Right ventricle myocardium inferior (tissue), 1 donor: ENCODE data around the gene OTOP2. TPM values are rescaled to one million over a fixed set of nuclear protein-coding genes. Genes with fewer than 3 reads are reported as not detected.
A peak's percentile ranks its signal among the peaks of the same experiment; 100 is the strongest.

Source experiments
- ATAC-seq: fragments of 200-7000 bp; cut with Tn5 transposase; one replicate; pipeline ENCODE4 v1.9.1; 2020; ENCODE audit warnings: mild to moderate bottlenecking, moderate library complexity
- DNase-seq: peaks from one replicate; pipeline ENCODE4 v3.0.0; 2021; ENCODE audit errors: missing footprints
- intact Hi-C: fragments of 100-400 bp; cut with DNase I; formaldehyde crosslinking; loops from one replicate; pipeline ENCODE4 v1.11.0; 2022
- total RNA-seq: library from RNA; stranded (reverse); fragmentation: NEBNext Ultra II Directional; extraction: Animal tissue kit (Norgen Biotek cat#: 25700); gene quantifications from one replicate; pipeline ENCODE4 v1.2.1, GENCODE V29; 2021
- donor health status: DM: no; HTN: yes; CAD: no; lungs with severe emphysema.

OTOP2 gene
- total RNA-seq, 1 donor from 2014 or later: not detected

DNA sequence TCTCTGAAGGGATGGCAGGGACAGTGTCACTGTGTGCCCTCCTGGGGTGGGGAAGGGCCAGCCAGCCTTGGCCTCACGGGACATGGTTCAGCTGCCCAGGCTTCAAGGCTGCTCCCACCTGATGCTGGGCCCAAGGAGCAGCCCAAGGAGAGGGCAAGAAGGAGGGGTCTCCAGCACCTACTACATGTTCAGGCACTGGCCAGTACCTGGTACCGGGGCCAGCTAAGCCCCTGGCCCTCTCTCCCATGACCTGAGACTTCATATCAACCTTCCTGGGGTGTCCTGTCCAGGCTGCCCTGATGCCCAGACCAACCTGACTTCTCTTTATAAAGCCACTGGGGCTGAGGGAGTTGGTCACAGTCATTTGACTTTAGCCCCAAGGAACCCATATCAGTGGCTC lies 2.3 kb upstream of the OTOP2 start:
- intact Hi-C loops: no loop called here
- DNase-seq: no peak
- no peak for ATAC-seq

DNA sequence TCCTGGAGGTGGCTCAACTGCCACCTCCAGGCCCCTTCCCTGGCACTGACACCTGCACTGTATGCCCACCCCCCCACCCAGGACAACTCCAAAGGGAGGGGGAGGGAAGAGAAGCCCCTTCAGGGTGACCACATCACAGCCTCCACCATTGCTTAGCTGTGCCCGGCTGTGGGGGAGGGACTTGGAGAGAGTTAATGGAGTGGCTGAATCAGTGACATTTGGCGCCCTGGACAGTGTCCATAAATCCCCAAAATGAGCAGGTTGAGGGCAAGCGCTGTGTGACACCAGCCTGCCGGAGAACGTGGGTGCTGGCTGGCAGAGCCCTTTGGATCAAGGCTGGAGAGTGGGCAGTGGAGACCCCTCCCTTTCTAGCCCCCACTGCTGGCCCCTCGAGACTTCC lies 1.9 kb upstream of the OTOP2 start:
- ATAC-seq (no peak), DNase-seq (no peak)
- intact Hi-C loops: no loop called here

DNA sequence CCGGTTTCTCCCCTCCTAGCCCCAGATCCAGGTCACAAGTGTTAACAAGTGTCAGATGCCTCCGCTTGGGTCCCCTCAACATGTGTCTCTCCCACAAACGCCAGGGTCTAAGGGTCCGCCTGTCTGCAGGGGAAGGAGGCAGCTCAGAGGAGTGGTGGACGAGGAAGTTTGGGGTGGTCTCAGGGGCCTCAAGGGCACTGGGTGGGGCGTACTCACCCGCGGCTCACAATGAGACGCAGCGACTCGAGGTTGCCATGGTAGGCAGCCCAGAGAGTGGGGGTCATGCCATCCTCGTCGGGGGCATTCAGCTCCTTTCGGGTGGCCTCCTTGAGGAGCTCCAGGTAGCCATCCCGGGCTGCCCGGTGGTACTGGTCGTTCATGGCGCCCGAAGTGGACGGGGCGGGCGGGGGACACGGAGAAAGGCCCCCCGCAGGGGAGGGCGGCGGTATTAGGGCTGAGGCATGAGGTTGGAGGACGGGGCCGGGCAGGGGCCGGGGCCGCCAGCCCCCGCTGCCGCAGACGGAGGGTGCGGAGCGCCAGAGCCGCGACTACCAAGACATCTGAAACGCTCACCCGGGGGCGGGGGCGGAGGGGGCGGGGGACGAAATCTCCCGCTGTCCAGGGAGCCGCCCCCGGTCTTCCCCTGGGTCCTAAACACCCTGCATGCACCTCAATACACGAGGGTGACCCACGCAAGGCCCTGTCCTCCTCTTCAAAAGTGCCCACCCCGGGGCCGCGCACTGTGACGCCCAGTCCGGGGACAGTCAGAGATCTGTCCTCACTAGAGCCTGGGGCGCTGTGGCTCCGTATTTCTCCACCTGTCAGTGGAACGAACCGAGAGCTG lies 1.2 kb upstream of the OTOP2 start, which contains the start of gene USH1G:
USH1G (minus strand) TSS at position 562 of the 844 bp plus-strand sequence; CDS start at position 380, 182 bp downstream.
- DNase-seq: no peak
- ATAC-seq: peak; percentile 26
- intact Hi-C loops: no loop called here

DNA sequence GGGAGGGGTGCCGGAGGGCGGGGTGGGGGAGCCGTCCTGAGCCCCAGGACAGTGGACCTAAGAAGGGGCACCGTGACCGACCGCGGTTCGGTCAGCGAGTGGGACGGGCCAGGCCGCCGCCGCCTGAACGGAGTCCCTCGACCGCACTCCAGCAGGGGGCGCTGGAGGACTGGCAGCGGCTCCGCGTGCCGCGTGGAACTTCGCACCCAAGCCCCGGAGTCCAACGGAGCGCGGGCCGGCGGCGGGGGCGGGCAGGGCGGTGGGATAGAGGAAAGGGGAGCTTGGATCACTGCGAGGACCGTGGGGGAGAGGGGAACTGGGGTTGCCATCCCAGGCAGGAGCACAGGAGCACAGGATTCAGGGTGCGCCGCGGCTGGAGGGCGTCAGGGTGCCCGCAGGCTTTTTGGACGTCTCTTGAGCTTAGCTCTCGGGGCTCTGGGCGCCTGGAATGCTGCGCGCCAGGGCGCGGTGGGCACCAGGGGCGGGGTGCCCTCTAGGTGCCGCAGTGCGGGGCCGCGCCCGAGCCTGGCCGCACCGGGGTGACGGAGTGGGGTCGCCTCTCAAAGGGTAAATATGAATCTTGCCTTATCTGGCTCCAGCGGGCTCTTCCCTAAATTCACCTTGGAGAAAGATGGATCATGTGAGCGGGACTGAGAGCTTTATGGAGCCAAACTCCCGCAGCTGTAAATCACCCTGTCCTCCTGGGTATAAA lies 379 bp upstream of the OTOP2 start:
- peak; percentile 52 for ATAC-seq
- DNase-seq: peak; percentile 90
- intact Hi-C loops: no loop called here

DNA sequence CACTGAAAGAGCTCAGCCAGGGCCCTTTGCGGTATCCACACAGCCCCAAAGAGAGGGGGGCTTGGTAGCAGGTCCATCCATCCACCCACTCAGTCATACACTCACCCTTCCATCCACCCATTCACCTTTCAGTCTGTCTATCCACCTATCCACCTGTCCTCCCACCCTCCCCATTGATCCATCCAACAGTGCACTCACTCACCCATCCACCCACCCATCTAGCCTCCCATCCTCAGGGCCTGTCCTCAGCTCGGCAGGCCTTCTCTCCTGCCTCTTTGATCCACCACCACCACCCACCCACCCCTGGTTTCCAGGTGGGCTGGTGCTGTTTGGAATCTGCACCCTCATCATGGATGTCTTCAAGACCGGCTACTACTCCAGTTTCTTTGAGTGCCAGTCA lies 1.2 kb downstream of the OTOP2 start:
- ATAC-seq: no peak
- intact Hi-C loops: no loop called here
- no peak for DNase-seq

DNA sequence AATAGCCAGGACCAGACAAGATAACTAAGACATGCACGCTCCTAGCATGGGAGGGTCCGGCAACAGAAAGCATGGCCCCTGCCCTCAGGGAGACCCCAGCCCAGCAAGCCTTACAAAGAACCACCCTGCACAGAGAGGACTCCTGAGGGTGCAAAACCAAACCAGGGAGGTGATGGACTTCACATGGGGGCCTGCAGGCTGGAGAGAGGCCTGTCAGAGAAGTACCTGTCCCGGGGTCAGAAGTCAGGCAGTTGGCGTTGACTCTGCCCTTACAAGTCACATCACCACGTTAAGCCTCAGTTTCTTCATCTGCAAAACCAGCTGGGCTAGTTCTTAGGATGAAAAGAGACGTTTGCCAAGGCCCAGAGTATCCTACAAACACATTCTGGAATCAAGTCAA lies 4.7 kb downstream of the OTOP2 start:
- ATAC-seq (no peak), DNase-seq (no peak)
- intact Hi-C loops: no loop called here

DNA sequence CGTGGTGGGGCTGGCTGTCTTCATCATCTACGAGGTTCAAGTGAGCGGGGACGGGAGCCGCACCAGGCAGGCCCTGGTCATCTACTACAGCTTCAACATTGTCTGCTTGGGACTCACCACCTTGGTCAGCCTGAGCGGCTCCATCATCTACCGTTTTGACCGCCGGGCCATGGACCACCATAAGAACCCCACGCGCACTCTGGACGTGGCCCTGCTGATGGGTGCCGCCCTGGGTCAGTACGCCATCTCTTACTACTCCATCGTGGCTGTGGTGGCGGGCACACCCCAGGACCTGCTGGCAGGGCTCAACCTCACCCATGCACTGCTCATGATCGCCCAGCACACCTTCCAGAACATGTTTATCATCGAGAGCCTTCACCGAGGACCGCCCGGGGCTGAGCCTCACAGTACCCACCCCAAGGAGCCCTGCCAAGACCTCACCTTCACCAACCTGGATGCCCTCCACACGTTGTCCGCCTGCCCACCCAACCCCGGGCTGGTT lies 6.5 kb downstream of the OTOP2 start:
- no peak for DNase-seq
- intact Hi-C loops: no loop called here
- no peak for ATAC-seq

DNA sequence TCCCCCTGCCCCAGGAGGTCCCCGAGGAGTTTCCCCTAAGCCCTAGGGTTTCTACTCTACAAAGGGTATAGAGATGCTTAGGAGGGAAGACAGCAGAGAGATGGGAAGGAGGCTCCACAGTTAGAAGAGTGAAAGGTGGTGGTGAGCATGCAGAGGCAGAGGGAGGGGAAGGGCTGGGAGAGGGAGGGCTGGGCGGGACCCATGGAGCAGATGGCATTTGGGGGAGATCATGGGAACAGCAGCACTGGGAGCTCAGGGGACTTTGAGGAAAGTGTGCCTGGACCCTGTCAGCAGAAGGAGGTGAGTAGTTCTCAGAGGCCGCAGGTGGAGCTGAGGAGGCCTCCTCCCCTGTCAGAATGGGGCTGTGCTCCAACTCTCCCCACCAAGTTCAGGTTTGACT lies 11.0 kb downstream of the OTOP2 start:
- no peak for DNase-seq
- no peak for ATAC-seq
- intact Hi-C loops: no loop called here

DNA sequence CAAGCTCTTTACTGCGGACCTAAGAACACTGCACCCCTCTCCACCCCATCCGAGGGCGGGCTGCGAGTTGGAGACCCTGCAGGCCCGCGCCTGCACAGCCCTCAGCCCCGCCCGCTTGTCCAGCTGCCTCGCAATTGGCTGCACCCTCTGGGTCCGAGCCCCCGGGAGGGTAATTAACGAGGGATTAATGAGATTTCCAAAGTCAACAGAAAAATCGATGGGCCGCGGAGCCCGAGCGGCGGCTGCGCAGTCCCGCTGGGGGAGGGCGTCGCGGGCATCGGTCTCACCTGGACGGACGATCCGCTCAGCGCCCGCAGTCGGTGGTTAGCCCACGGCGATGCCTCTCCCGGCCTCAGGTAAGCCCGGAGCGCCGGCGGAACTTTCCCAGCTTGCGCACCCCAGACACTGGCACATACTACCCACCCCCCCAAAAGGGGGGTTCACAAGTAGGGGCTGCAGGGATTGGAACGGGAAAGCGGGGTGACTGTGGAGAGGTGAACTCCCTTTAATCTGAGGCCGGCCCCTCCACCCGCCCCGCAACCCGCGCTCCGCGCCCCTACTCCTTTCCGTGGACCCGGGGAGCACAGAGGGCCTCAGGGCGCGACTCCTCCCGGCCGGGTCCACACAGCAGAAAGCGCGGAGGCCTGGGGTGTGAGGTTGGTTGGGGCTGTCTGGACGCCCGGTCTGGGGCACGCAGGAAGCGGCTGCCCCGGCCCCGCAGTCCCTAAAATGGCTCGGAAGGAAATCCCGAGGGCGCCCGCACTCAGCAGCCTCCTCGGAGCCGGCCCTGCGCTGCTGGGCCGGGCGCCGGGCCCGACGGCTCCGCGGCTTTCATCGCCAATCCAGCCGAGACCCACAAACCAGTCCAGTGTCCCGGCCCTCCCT lies 11.8 kb downstream of the OTOP2 start, which contains the start of gene OTOP3:
OTOP3 (plus strand) TSS at position 314 of the 885 bp plus-strand sequence; CDS start at position 338, 24 bp downstream.
- intact Hi-C loops: no loop called here
- DNase-seq (no peak), ATAC-seq (no peak)

DNA sequence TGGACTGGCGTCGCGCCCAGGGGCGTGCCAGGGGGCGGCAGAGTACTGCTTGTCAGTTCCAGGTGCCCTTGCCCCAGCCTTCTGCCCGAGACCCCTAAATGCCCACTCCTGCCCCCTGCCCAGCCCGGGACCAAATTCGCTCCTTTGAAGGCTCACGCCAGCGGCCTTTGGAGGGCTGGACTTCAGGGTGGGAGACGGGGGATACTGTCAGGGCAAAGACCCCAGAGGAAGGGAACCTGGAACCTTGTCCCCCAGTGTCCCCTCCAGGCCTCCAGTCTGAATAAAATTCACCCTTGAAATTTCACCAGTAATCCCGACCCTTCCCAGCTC lies 12.4 kb downstream of the OTOP2 start:
- ATAC-seq: no peak
- DNase-seq: no peak
- intact Hi-C loops: no loop called here

DNA sequence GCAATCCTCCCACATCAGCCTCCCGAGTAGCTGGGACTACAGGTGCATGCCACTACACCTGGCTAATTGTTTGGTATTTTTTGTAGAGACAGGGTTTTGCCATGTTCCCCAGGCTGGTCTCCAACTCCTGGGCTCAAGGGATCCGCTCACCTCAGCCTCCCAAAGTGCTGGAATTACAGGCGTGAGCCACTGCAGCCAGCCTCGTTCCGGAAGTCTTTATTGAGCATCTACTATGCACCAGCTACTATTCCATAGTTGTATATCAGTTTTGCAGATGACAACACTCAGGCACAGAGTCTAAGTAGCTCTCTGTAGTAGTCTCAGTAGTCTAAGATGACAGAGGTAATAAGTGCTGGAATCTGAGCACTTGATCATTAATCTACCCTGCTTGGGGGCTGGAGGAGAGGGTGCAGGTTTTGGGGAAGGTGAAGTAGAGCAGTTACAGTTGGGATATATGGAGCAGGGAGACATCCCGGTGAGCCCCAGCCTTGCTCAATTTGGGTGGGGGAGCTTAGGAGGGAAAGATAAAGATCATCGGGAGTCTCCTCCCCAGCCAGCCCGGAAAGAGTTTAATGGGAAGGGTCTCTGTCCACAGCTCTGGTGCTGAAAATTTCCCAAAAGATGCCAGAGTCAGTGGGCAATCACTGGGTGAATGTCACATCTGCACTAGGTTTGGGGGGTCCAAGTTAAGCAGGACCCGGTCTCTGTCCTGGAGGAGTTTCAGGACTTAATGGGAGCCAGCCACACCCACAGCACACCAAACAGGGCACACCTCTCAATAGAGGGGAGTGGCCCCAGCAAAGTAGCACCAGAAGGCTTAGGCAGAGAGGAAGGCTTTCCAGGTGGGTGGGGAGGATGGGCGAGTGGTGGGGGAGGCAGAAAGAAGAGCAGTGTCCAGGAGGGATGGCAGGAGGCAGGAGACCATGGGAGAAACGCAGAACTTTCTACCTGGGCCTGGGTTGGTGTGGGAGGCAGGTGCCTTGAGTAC lies 13.3 kb downstream of the OTOP2 start:
- ATAC-seq (no peak), DNase-seq (no peak)
- intact Hi-C loops: no loop called here

DNA sequence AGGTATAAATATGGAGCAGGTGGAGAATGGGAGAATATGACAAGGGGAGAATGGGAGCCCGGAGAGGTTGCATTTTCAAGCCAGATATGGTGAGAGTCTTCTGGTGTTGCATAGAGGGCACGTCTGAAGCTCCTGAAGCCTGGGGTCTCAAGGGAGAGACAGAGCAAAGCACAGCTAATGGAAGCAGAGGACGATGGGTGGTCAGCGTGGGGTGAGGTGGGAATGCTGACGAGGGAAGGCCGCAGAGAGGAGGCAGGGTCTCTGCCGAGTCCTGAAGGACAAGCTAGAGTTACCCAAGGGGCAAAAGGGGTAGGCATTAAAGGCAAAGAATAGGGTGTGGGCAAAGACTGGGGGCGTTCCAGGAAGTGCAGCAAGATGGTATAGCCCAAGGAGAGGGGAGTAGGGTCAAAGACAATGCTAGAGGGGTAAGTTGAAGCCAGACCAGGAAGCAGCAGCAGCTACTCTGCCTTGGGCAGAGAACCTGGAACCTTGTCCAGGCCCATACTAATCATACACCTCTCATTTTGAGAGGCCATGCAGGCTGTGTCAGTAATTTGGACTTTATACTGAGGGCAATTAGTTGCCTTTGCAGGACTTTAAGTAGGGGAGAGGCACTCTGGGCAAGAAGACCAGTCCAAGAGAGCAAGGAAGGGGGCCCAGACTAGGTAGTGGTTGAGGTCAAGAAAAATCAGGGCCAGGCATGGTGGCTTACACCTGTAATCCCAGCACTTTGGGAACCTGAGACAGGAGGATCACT lies 14.3 kb downstream of the OTOP2 start:
- DNase-seq (no peak), ATAC-seq (no peak)
- intact Hi-C loops: no loop called here

DNA sequence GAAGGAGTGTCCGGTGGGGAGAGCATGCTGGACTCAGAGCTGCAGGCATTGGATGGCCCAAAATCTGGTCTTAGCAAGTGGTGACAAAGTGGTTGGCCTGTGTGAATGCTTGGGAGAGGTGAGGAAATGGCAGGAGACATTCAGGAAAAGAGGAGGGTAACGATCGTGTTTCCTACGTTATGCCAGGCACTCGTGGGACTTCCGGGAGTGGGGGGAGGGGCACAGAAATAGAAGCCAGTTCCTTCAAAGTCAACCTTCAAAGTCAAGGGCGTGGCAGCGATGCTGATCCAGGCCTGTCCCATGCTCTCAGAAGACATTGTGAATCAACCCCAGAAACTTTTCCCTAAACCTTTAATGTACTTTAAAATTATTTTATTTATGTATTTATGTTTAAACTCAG lies 15.5 kb downstream of the OTOP2 start:
- DNase-seq (no peak), ATAC-seq (no peak)
- intact Hi-C loops: no loop called here

DNA sequence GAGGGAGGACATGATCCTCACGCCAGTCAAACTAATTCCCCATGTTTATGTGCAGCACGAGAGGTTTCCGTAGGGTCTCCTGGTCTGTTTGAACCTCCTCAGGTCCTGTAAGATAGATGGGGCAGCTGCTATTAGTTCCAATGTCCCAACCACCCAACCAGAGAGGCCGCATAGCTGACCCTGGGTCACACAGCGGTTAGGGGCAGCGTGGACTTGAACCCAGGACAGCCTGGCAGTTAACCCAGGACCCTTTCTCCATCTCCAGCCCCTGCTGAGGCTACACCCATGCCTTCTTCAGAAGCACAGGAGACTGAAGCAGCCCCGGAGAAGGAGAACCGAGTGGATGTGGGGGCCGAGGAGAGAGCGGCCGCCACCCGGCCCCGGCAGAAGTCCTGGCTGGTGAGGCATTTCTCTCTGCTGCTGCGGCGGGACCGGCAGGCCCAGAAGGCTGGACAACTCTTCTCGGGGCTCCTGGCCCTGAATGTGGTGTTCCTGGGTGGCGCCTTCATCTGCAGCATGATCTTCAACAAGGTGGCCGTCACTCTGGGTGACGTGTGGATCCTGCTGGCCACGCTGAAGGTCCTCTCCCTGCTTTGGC lies 17.2 kb downstream of the OTOP2 start:
- intact Hi-C loops: no loop called here
- DNase-seq: no peak
- ATAC-seq: no peak

DNA sequence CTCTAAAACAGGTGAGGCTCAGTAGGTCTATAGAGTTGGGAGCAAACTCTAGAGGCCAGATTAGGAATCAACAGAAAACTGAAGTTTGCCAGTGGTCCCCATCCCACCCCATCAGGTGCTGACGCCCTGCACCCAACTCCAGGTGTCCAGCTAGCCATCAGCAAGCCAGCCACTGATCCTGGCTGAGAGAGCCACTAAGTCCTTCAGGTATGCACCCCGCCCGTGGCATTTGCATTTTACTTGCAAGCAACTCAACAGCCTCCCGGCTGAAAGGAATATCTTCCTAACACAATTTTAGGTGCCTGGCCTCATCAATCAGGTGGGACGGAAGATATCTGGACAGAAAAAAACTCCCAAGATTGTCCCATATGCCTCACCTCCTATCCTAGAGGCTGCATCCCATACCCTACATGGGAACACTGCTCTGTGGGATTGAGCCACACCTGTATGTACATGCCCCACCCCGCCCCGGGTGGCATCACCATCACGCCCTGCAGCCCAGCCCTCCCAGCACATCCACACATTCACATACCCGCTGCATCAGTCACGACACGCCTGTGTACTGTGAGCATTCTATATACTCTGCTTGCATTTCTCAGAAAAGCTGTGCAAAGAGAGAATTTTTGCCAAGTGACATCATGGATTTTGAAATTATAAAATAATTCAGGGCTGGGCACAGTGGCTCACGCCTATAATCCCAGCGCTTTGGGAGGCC lies 19.9 kb downstream of the OTOP2 start:
- ATAC-seq: no peak
- intact Hi-C loops: no loop called here

DNA sequence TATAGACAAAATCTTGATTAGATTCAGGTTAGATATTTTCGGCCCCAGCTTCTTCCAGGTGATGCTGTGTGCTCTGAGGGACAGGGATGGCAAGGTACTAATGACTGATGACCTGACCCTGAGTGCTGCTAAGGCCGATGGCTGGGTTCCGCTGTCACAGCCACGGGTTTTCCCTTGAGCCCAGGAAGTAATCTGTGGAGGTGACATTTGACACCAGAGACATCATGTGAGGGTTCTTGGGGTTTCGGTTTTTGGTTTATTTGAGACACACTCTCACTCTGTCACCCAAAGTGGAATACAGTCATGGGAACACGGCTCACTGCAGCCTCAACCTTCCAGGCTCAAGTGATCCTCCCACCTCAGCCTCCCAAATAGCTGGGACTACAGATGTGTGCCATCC lies 21.5 kb downstream of the OTOP2 start:
- no peak for ATAC-seq

More for the DNA sequence above, 19.9 kb downstream of the OTOP2 start:
- no peak for DNase-seq

More for the DNA sequence above, 21.5 kb downstream of the OTOP2 start:
- DNase-seq: no peak
- intact Hi-C loops: no loop called here
